SH-SY5Y (cell line): ENCODE data around the gene RHOBTB1.

Experiments used
- GATA2 ChIP-seq: IDR thresholded peaks from 2 replicates; pipeline ENCODE4 v1.6.1; 2011; ENCODE audit warnings: mild to moderate bottlenecking, low read depth, low read length
- GATA3 ChIP-seq: IDR thresholded peaks from 2 replicates; pipeline ENCODE4 v1.6.1; 2011; ENCODE audit warnings: low read depth, mild to moderate bottlenecking, low read length, moderate library complexity

Gene RHOBTB1

DNA sequence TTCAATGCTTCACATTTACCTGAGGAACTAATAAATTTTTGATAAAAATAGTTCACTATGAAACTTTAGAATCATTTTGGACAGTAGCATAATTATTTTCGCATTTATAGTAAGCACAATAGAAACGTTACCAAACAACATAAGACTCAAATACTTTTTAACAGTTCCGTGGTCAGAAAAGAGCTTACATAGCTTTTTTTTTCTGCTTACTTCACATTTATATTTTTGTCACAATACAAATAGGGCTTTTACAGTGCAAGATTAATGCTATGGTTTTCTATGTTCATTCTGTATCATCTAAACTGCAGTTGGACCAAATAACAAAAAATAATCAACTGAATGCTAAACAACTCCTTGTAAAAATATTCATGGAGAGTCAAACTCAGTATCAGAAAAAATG, 26.5 kb upstream of the RHOBTB1 start:
- TF ChIP-seq GATA2 = no peak
- TF ChIP-seq GATA3 = no peak

DNA sequence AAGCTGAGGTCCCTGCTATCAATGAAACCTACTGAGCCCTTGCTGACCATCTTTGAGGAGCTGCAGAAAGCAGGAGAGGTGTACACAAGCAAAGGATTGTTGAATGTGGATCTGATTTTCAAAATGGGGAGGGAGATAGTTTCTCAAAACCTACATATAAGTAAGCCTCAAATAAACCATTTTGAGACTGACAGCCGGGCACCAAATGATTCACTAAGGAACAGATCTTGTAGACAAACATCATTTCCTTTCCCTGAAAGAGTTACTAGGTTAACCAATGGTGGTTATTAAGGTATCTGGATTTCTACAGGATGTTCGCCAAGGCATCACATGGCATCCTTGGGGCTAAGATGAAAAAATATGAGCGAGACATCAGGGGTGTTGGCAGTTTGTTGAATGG, 24.5 kb upstream of the RHOBTB1 start:
- no peak for TF ChIP-seq GATA3
- no peak for TF ChIP-seq GATA2

DNA sequence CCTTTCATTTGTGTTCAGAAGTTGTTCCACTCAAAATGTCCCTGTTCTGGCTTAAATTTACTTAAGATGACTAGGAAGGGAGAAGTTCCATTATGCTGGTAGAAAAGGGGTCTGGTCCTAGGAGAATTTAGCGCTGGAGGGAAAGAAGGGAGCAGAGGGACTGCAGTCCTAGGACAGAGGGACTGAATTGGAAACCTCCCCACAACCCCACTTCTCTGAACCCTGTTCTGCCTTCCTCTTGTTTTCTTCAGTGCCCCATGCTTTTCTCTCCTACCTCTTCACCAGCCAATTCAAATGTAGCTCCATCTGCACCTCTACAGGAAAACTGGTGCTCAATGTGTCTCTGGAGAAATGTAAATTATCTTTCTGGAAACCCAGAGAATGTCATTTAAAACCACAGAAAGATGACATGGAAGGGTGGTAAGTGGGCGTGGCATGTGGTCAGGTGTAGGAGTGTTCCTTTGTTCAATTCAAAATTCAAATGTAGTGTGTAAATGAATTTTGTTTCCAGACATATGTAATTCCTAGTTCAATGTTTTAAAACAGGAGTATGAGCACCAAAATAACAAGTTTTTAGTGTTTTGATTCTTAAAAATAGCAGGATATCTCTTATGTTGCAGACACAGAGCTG, 24.0 kb upstream of the RHOBTB1 start:
- TF ChIP-seq GATA3 (no peak), GATA2 (no peak)

DNA sequence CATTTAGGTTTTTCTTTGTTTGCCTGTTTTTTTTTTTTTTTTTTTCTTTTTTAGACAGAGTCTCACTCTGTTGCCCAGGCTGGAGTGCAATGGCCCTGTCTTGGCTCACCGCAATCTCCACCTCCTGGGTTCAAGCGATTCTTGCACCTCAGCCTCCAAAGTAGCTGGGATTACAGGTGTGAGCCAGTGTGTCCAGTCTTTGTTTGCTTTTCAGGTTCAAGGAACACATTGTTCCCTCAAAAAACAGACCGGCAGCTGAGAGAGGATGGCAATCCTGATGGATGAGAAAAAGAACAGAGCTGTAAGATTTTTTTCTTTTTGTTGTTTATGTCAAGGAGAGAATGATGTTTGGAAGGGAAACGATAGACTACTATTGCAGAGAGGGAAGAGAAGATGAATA, 23.3 kb upstream of the RHOBTB1 start:
- TF ChIP-seq GATA2 = no peak
- TF ChIP-seq GATA3 = no peak

DNA sequence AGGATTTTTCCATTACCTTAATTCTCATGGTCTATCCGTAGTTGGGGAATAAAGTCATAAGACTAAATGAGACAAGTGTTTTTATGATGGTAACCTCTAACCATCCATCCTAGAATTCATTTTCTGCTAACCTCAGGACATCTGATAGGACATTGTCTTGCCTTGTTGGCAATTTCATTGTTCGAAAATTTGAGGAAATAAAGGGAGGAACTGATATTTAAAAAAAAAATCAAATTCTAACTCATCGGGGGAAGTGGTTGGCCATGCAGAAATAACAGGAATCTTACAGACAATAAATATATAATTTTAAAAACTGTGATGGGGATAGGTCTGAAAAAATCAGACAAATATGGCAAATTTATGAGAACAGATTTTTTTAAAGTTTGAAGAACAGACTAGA, 21.7 kb upstream of the RHOBTB1 start:
- no peak for TF ChIP-seq GATA2
- TF ChIP-seq GATA3 = no peak

DNA sequence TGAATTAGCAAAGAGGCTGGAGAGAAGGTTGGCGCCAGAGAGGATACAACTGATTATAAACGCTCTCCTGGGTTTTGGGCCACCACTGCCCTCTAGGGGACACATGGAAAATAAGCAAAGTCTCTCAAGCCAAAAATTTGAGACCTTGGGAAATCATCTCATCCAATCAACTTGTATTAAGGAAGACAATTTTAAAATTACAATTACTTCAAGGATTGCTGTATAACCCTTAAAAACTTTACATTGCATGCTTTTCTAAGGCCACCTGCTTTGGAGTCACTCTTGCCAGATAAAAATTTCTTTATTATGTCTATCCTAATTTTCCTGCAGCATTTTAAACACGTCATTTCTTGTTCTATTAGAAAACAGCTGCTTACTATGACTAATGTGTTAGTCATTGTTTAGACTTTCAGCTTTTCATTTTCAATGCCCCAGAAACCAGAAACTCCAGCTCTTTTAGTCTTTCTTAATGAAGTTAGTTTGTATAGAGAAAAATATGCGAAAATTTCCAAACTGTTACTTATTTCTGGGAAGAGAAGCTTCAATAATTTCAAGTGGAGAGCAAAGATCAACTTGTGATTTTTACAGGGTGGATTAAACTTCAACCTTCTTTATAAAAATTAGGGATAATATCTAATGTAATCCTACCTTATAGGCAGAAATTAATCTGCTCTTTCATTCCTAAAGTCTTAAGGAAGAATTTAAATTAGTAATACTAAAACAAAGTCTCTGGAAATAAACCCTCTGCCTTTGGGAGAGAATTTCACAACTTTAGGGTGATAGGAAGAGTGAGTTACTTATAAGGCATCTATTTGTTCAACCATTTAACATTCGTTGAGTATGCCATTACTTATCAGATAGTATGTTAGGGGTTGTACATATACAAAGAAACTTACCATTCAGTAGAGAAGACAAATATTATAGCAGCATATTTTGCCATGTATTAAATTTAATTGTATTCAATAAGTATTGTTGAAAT, 20.6 kb upstream of the RHOBTB1 start:
- TF ChIP-seq GATA3 = no peak
- no peak for TF ChIP-seq GATA2

DNA sequence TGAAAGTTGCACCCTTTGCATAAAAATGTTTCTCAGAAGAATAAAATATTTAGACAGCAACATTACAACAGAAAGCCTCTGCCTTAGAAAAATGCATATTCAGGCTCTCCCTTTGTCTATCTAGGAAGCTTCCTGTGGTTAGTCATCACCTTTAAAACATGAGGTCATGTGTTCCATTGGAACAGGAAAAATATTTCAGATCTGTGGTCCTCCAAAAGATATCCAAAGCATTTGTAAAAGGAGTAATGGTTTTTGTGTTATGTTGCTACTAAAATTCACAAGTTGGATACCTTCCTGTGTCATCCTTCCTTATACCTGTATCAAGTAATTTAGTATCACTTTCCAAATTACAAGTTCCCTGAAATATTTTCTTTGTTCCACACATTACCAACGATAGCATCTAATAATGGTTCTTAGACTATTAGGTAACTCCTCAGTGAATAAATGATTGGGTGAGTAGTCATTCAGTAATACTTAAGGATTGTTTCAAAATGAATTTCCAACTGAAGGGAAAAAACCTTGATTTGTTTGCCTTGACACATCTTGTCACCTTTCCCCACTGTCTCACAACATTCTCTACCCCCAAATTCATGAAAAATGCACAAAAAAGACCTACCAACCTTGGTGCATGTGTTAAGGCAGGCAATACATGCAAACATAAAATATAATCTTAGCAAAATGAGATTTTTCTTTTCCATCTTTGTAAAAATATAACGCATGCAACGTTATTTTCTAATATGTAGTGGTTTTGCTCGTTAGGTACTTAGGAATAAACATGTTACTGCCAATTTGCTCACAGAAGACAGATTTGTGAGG, 19.7 kb upstream of the RHOBTB1 start:
- TF ChIP-seq GATA2 = no peak
- no peak for TF ChIP-seq GATA3

DNA sequence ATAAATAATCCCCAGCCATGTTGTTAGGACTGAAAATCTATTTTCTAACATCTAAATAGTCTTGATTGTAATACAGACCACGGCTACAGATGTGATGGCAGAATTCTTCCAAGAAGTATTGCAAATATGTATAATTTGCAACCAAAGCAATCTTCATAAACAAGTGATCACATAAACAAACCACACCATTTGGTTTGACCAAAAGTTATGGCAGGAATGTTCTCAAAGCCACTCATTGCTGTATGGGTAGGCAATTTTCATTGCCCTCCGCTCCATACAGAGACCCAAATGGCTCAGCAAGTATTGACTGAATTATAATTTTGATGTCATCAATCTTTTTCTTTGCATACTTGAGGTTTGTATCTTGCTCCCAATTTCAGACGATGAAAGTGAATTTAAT, 19.0 kb upstream of the RHOBTB1 start:
- TF ChIP-seq GATA3 (no peak), GATA2 (no peak)

DNA sequence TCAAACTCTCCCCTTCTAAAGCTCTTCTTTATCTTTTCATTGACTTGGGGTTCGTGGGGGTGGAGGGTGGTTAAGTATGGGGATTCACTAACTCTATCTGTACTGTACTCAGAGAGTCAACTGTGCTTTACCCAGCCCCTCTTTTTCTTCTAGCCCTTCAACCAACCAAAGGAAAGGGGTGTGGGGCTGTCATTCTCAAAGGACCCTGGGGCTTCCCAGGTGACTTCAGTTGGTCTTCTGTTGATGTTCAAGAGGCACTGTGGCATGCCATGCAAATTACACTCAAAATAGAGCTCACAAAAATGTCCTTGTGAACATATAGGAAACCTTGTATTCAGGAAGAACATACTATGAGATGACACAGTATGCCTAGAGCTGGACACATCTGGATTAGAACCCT, 16.9 kb upstream of the RHOBTB1 start:
- TF ChIP-seq GATA3 (no peak), GATA2 (no peak)

DNA sequence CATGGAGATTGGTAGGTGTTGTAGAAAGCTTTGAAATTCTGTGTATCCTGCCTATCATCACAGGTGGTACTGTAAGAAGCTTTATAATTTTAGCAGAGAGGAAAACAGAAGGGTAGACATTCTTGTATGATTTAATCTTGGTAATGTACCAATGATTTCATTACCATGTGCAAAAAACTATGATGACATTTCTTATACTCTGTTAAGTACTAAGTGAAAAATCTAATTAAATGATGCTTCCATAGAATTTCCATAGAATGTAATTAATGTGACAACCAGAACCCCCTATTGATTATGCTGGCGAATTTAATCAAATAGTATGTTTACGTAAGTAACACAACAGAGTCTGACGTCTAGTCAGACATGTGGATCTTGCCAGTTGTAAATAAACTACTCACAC, 16.0 kb upstream of the RHOBTB1 start:
- TF ChIP-seq GATA2 (no peak), GATA3 (no peak)

DNA sequence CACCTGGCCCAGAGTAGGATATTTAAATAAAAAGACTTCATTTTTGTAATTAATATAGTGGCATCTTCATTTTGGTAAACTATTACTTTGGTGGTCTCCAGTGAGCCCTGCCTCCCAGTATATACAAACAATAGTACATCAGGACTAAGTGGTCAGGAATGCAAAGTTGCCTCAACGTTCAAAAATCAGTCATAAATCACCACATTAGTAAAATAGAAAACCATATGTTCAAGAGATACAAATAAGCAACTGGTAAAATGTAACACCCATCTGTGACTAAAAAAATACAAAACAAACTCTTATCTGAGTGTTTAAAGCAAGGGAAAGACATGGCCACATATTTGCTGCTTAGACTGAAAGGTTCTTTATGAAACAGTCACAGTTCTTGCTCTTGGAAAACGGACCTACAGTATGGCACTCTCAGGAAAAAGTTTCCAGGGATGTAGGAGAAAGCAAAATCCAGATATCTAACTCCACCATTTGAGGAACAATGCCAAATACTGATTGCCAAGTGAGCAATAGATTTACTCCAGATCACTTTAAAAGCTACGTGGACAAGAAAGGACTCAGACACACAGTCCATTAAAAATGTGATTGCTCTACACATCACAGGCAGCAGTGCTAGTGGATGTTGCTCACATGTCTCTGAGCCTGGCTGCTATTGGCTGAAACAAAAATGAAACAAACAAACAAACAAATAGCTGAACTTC, 15.1 kb upstream of the RHOBTB1 start:
- TF ChIP-seq GATA3 (no peak), GATA2 (no peak)

DNA sequence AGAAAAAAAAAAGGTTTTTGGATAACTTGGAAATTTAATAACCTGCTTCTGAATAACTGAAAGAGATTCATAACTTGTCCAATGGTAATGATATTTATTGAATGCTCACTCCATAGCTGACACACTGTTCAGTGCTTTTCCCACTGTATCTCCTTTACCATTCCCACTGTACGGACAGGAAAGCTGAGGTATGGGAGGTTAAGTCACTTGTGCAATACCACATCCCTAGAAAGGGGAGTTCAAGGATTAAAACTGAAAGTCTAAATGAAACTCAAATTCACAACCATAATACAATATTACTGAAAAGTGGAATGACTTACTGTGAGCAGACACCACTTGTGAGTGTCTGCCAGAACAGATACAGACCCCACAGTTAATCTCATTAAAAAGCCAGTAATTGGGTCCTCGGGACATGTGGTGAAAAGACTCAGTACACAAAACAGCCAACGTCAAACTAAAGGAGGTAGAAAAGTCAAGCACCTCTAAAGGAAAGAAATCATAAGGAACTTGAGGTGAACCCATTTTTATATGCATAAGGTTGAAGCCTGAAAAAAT, 13.8 kb upstream of the RHOBTB1 start:
- no peak for TF ChIP-seq GATA2

DNA sequence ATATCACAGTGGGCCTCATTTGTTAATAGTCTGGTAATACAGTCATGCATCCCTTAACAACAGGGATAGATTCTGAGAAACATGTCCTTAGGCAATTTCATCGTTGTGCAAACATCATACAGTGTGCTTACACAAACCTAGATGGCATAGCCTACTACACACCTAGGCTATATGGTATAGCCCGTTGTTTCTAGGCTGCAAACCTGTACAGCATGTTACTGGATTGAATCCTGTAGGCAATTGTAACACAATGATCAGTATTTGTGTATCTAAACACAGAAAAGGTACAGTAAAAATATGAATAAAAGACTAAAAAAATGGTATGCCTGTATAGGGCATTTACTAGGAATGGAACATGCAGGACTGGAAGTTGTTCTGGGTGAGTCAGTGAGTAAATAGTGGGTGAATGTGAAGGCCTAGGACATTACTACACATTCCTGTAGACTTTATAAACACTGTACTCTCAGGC, 12.0 kb upstream of the RHOBTB1 start:
- no peak for TF ChIP-seq GATA3

DNA sequence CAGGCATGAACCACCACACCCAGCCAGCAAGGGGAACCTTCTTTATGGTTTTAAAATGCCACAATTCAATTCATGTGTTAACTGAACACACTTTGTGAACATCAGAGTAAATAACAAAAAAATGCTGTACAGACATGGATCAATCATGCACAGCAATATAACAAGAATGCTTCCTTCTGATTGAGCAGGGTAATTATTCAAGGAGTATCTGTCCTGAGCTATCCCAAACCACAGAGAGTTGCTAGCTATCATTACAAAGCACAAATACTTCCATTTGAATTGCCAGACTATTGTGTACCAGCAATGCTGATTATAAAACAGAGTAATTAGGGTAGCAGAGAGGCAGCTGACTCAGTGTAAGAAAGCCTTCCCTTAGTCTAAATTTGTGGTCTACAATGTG, 11.3 kb upstream of the RHOBTB1 start:
- TF ChIP-seq GATA3 = no peak
- no peak for TF ChIP-seq GATA2
